Panc1 (cell line): ENCODE results near the gene GATA5. TPM values are rescaled to one million over a fixed set of nuclear protein-coding genes. Genes with fewer than 3 reads are reported as not detected.
A peak's percentile ranks its signal among the peaks of the same experiment; 100 is the strongest.

Source experiments
- ATAC-seq: fragments of 200-7000 bp; cut with Tn5 transposase; 2 replicates; pipeline ENCODE4 v1.9.1; 2020; ENCODE audit warnings: mild to moderate bottlenecking, moderate library complexity
- BruUV-seq: library from RNA; stranded (reverse); fragments of 400-500 nt; replicated peaks from 2 replicates; lab custom pipeline; 2021; lab: Mats Ljungman, UMichigan
- CTCF ChIA-PET: fragments of 300-600 bp; sonication (Branson Sonifier 250); formaldehyde crosslinking; loops from one replicate; lab custom pipeline; 2022; ENCODE audit warnings: antibody characterized with exemption; lab: Charles Lee
- POLR2A ChIA-PET: fragments of 300-600 bp; sonication (Branson Sonifier 250); formaldehyde crosslinking; loops from one replicate; lab custom pipeline; 2022; ENCODE audit warnings: antibody characterized with exemption; lab: Charles Lee
- DNase-seq: peaks from one replicate; pipeline ENCODE4 v3.0.0-alpha.2; 2010; ENCODE audit warnings: low read depth, low spot score
- H3K27ac ChIP-seq: 2 replicates; pipeline ENCODE4 v1.5.1; 2011; ENCODE audit warnings: mild to moderate bottlenecking, low read length, inconsistent platforms
- H3K27me3 ChIP-seq: fragments of 200-500 bp; sonication (Bioruptor generic); 2 replicates; pipeline ENCODE4 v1.6.0; 2014; ENCODE audit warnings: low read length, inconsistent platforms; ENCODE audit not compliant: control insufficient read depth, insufficient read depth
- H3K36me3 ChIP-seq: fragments of 200-500 bp; sonication (Bioruptor generic); 2 replicates; pipeline ENCODE4 v1.5.1; 2014; ENCODE audit warnings: inconsistent platforms, mild to moderate bottlenecking, low read length, moderate library complexity; ENCODE audit not compliant: control insufficient read depth, insufficient read depth
- H3K4me1 ChIP-seq: 2 replicates; pipeline ENCODE4 v1.5.1; 2011; ENCODE audit warnings: inconsistent platforms, mild to moderate bottlenecking, low read length, moderate library complexity; ENCODE audit not compliant: control insufficient read depth, insufficient read depth
- H3K4me3 ChIP-seq, 2 experiments: 2 replicates each; pipeline ENCODE4 v1.5.1; 2011 to 2012; ENCODE audit warnings: low read depth in 2 of 2, low read length in 2 of 2, mild to moderate bottlenecking in 2 of 2, inconsistent platforms in 1 of 2, moderate library complexity in 1 of 2
- H3K9me3 ChIP-seq: fragments of 200-500 bp; sonication (Bioruptor generic); 2 replicates; pipeline ENCODE4 v1.5.1; 2014; ENCODE audit warnings: low read depth, mild to moderate bottlenecking, inconsistent platforms, low read length, moderate library complexity; ENCODE audit not compliant: control insufficient read depth, insufficient read depth
- POLR2AphosphoS5 ChIP-seq: IDR thresholded peaks from 2 replicates; pipeline ENCODE4 v1.6.1; 2012; ENCODE audit warnings: mild to moderate bottlenecking, low read depth, low read length, moderate library complexity
- SIN3A ChIP-seq: IDR thresholded peaks from 2 replicates; pipeline ENCODE4 v1.6.1; 2012; ENCODE audit warnings: low read depth, mild to moderate bottlenecking, low read length, moderate library complexity, borderline replicate concordance; ENCODE audit not compliant: insufficient read depth
- TCF7L2 ChIP-seq: IDR thresholded peaks from 2 replicates; pipeline ENCODE4 v1.6.1; 2011; ENCODE audit warnings: mild to moderate bottlenecking, low read depth, low read length, inconsistent platforms
- in situ Hi-C: cut with HindIII; loops from 2 replicates; pipeline ENCODE4 v1.10.0; 2016; ENCODE audit warnings: low sequenced_read_pairs, low pct_unique_long_range_greater_than_20kb
- intact Hi-C: fragments of 100-400 bp; cut with micrococcal nuclease; formaldehyde crosslinking; loops from one replicate; pipeline ENCODE4 v1.10.0; 2022; ENCODE audit not compliant: unreplicated experiment
- total RNA-seq: library from RNA; stranded (reverse); gene quantifications from one replicate; pipeline ENCODE4 v1.2.1, GENCODE V29; 2021; ENCODE audit not compliant: unreplicated experiment
- TF ChIP-seq, protein P1 (sequence below), 2 experiments: IDR thresholded peaks; 2 replicates each; pipeline ENCODE4 v1.6.1; 2011 to 2012; ENCODE audit warnings: low read depth in 2 of 2, control low read depth in 1 of 2, low read length in 1 of 2, mild to moderate bottlenecking in 1 of 2, moderate library complexity in 1 of 2; ENCODE audit not compliant: insufficient read depth in 1 of 2
- TF ChIP-seq, protein P2 (sequence below): fragments of 450-650 bp; IDR thresholded peaks from 2 replicates; pipeline ENCODE4 v1.5.1; 2017; ENCODE audit warnings: mild to moderate bottlenecking

The GATA5 gene
- total RNA-seq, 1 experiment from 2014 or later, result 53.2 TPM

DNA sequence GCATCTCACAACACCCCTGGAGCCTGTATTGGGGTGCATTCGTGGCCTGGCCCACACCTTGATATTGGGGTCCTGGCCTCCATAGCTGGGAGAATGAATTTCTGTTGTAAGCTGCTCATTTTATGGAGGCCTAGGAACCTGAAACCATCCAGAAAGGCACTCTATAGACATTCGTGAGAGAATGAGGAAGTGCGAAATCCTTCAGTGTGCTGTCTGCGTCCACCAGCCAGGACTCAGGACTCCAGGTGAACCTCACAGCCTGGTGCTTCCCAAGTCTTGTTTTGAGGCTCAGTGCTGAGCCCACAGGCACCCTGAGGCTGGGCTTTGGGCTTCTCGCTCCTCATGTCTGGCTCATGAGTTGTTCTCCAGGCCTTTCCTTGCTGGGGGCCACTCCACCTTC is 36.6 kb downstream of the GATA5 start:
- TF ChIP-seq TCF7L2 (no peak), SIN3A (no peak), POLR2AphosphoS5 (no peak)
- TF ChIP-seq, protein P1, sequence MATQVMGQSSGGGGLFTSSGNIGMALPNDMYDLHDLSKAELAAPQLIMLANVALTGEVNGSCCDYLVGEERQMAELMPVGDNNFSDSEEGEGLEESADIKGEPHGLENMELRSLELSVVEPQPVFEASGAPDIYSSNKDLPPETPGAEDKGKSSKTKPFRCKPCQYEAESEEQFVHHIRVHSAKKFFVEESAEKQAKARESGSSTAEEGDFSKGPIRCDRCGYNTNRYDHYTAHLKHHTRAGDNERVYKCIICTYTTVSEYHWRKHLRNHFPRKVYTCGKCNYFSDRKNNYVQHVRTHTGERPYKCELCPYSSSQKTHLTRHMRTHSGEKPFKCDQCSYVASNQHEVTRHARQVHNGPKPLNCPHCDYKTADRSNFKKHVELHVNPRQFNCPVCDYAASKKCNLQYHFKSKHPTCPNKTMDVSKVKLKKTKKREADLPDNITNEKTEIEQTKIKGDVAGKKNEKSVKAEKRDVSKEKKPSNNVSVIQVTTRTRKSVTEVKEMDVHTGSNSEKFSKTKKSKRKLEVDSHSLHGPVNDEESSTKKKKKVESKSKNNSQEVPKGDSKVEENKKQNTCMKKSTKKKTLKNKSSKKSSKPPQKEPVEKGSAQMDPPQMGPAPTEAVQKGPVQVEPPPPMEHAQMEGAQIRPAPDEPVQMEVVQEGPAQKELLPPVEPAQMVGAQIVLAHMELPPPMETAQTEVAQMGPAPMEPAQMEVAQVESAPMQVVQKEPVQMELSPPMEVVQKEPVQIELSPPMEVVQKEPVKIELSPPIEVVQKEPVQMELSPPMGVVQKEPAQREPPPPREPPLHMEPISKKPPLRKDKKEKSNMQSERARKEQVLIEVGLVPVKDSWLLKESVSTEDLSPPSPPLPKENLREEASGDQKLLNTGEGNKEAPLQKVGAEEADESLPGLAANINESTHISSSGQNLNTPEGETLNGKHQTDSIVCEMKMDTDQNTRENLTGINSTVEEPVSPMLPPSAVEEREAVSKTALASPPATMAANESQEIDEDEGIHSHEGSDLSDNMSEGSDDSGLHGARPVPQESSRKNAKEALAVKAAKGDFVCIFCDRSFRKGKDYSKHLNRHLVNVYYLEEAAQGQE (IDR thresholded peaks at IDR 0.05; ENCODE audit: insufficient read depth in 1 of 2, low read depth in 2 of 2, low read length in 1 of 2), result no peak
- TF ChIP-seq, protein P2, sequence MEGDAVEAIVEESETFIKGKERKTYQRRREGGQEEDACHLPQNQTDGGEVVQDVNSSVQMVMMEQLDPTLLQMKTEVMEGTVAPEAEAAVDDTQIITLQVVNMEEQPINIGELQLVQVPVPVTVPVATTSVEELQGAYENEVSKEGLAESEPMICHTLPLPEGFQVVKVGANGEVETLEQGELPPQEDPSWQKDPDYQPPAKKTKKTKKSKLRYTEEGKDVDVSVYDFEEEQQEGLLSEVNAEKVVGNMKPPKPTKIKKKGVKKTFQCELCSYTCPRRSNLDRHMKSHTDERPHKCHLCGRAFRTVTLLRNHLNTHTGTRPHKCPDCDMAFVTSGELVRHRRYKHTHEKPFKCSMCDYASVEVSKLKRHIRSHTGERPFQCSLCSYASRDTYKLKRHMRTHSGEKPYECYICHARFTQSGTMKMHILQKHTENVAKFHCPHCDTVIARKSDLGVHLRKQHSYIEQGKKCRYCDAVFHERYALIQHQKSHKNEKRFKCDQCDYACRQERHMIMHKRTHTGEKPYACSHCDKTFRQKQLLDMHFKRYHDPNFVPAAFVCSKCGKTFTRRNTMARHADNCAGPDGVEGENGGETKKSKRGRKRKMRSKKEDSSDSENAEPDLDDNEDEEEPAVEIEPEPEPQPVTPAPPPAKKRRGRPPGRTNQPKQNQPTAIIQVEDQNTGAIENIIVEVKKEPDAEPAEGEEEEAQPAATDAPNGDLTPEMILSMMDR, result no peak
- DNase-seq (no peak), ATAC-seq (no peak)
- POLR2A ChIA-PET, result no interaction called here
- no peak overlapping the region for H3K27ac ChIP-seq
- no peaks in the 10 kb centered on the region for H3K4me1 ChIP-seq
- no peak overlapping the region for H3K4me3 ChIP-seq
- H3K9me3 ChIP-seq, result no peaks in the 10 kb centered on the region
- in situ Hi-C loops (no loop called here), intact Hi-C loops (no loop called here)
- no TSS peak for BruUV-seq
- no peaks in the 10 kb centered on the region for H3K36me3 ChIP-seq
- CTCF ChIA-PET, result interaction anchor here (0.8 kb wide), 1 partner anchor 10 kb away, joined by 3 read pairs; no protein-coding TSS in a partner anchor
- no peaks in the 10 kb centered on the region for H3K27me3 ChIP-seq

DNA sequence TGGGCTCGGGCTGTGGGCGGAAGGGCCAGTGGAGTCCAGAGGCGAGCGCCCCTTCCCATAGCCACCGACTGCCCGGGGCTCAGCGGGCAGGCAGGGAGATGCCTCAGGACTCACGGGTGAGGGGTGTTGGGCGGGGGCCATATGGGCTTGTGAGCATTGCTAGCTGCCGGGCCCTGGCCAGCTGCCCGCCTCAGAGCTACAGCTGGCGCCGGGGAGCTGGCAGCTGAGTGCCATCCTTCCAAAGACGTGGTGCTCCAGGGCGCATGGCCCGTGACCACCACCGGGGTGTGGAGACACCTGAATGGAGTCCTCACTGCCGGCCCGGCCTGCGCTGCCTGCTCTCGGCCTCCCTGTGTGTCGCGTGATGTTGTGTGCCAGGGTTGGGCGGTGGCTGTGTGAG is 37.9 kb downstream of the GATA5 start:
- no peak for DNase-seq
- H3K36me3 ChIP-seq, result no peaks in the 10 kb centered on the region
- no peaks in the 10 kb centered on the region for H3K4me1 ChIP-seq
- no peak overlapping the region for H3K4me3 ChIP-seq
- H3K27me3 ChIP-seq, result no peaks in the 10 kb centered on the region
- 0 out of 2 replicates have a peak, but pooled peaks have one; percentile 39 for ATAC-seq
- ChIA-PET POLR2A (no interaction called here), CTCF (no interaction called here)
- H3K27ac ChIP-seq, result no peak overlapping the region
- no TSS peak for BruUV-seq
- intact Hi-C loops, result no loop called here
- TF ChIP-seq, protein P2, result no peak
- TF ChIP-seq, protein P1 (IDR thresholded peaks at IDR 0.05; ENCODE audit: insufficient read depth in 1 of 2, low read depth in 2 of 2, low read length in 1 of 2), result no peak
- TF ChIP-seq SIN3A (no peak), POLR2AphosphoS5 (no peak), TCF7L2 (no peak)
- in situ Hi-C loops, result no loop called here
- H3K9me3 ChIP-seq, result no peaks in the 10 kb centered on the region
